ENCODE measurements around the gene RPRD1A.
"Not testable (repeated sequence)": the region's sequence is repeated elsewhere in the genome, so short reads cannot be mapped to it uniquely, and the experiment has no call there.

RPRD1A gene

DNA sequence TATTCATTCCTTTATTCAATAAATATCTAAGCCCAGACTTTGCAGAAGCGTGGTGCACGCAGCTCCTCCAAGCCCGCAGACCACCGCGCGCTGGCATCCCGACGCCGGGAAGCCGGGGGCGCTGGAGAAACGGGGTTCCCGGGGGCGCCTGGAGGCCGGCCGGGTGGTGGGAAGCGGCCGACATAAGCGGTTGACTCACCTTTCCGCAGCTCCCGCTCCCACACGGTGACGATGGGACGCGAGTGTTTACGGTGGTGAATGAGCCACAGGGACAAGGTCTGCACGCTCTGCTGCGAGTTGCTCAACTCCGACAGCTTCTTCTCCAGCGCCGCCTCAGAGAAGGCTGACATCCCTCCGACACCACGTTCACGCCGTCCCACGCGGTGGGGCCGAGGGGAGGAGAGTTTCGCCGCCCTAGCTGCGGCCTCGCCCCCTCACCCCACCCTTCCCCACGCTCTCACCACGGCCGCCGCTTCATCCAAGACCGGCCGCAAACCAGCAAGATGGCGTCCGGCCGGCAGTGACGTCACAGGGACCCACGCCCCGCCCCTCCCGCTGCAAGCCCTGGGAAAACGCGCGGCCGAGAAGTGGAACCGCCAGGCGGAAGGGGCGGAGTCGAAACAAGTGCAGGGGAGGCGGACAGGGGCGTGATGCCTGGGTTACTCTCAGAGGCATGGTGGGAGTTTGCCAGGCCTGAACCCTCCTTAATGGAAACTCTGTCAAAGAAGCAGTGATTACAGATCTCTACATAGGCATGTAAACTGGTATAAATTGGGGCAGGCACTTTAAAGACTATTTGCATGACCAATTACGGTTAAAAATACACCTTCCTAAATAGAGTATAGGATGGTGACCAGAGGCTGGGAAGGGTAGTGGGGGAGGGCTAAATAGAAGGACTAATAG is at the start of gene RPRD1A:
RPRD1A (minus strand) TSS at position 505 of the 903 bp plus-strand sequence; CDS start at position 350, 155 bp downstream.
- H3K4me3 ChIP-seq (ENCODE audit: low read depth, low read length) = peak within 1 kb of the TSS; percentile 87
- no peak for TF ChIP-seq CTCF (IDR thresholded peaks at IDR 0.05; ENCODE audit: low read depth, low read length)

DNA sequence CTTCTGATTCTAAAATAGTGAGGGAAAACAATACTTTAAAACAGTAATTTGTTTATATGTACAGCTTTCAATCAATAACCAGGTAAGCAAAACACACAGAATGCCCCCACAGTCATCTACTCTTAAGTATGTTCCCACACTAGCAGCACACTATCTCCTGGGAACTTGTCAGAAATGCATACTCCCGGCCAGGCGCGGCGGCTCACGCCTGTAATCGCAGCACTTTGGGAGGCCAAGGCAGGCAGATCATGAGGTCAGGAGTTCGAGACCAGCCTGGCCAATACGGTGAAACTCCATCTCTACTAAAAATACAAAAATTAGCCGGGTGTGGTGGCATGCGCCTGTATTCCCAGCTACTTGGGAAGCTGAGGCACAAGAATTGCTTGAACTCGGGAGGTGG is 49.4 kb upstream of the RPRD1A start:
- H3K4me3 ChIP-seq (ENCODE audit: low read depth, low read length) = not testable (repeated sequence)

DNA sequence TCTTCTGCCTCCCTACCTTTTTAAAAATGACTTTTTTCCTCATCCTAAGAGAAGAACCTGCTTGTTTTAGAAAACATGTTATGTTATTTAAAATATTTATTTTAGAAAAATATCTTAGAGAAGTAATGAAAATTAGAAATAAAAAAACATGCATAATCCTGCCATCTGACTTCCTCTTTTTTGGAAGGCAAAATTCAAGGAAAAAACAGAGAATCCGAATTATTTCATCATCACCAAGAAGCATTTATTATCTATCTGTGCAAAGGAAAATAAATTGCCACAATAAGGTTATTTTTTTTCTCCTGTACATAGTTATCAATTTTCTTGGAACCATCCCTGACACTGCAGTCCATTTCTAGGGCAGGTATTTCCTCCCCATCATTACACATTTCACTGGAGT is 47.4 kb upstream of the RPRD1A start:
- TF ChIP-seq CTCF (IDR thresholded peaks at IDR 0.05; ENCODE audit: low read depth, low read length) = no peak
- no peak overlapping the region for H3K4me3 ChIP-seq (ENCODE audit: low read depth, low read length)

DNA sequence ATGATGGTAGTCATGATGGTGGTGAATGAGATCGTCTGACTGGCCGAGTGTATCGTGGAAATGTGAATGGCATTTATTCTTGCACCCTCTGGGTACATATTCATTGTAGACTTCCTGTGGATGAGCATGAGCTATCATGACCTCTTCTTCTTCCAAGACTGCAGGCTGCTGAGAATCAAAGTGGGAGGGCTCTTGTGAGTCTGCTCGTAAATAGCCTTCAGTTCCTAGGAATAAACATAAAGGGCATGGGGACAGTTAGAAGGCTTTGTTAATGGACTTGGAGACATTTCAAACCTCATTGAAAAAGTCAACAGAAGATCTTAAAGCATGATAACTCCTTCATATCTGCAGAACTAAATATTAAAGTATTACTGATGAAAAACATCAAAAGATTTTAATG is 46.9 kb upstream of the RPRD1A start:
- H3K4me3 ChIP-seq (ENCODE audit: low read depth, low read length) = no peak overlapping the region
- no peak for TF ChIP-seq CTCF (IDR thresholded peaks at IDR 0.05; ENCODE audit: low read depth, low read length)

DNA sequence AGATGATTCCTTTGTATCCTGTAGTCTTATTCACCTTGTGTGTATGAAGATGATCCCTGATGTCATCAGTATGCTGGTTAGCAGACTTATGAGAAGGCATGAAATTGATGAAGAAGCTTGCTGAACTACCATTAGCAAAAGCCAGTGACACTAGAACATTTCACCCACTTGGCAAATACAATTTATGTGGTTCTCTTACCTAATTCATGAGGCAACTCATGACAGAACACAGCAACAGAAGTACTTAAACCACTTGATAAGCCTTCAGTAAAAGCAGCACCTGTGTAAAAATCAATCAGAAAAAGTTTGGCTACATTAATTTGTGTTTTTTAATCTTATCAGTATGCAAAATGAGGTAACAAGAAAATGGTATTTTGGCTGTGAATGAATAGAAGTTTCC is 44.9 kb upstream of the RPRD1A start:
- TF ChIP-seq CTCF (IDR thresholded peaks at IDR 0.05; ENCODE audit: low read depth, low read length) = no peak
- no peak overlapping the region for H3K4me3 ChIP-seq (ENCODE audit: low read depth, low read length)

DNA sequence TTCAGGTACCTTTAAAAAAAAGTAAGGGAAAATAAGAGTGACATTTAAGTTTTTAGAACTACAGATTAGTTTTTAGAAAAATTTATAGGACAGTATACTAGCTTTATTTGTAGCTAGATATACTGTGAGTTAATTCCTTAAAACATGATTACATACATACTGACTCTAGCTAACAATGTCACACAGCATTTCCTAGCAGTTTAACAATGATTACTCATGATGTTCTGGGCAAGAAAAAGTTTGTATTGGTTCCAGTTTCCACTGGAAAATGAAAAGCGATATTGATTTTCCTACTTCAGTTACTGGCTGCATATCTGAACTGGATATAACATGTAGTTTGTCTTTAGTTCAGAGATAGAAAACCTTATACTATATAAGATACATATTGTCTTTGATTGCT is 42.4 kb upstream of the RPRD1A start:
- H3K4me3 ChIP-seq (ENCODE audit: low read depth, low read length) = no peak overlapping the region
- no peak for TF ChIP-seq CTCF (IDR thresholded peaks at IDR 0.05; ENCODE audit: low read depth, low read length)

DNA sequence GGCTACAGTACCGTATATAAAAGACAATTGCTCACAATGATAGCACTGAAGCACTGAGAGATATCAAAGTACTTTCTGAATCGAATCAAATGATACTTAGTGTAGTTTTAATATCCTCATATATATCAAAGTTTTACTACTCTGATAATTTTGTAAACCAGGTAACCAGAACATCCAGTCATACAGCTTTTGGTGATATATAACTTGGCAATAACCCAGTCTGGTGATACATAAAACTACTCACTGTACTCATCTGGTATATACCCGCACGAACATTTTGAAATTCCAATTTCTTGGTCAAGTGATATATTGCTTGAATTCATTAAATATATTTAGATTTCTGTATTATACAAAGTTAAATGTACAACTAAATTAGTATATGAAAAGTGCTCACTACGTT is 41.2 kb upstream of the RPRD1A start:
- no peak overlapping the region for H3K4me3 ChIP-seq (ENCODE audit: low read depth, low read length)
- TF ChIP-seq CTCF (IDR thresholded peaks at IDR 0.05; ENCODE audit: low read depth, low read length) = no peak

Data from WI38 (cell line).